HepG2 (cell line): ENCODE data around the gene POLQ. TPM values are rescaled to one million over a fixed set of nuclear protein-coding genes. Genes with fewer than 3 reads are reported as not detected.
A peak's percentile ranks its signal among the peaks of the same experiment; 100 is the strongest.

ENCODE experiments used
- ATAC-seq: fragments of 200-7000 bp; cut with Tn5 transposase; 3 replicates; pipeline ENCODE4 v1.9.1; 2020; ENCODE audit warnings: mild to moderate bottlenecking, moderate library complexity
- BruUV-seq: library from RNA; stranded (reverse); fragments of 400-500 nt; replicated peaks from 2 replicates; lab custom pipeline; 2021; lab: Mats Ljungman, UMichigan
- CTCF ChIA-PET: fragments of 300-600 bp; formaldehyde crosslinking; extraction: SDS; loops from one replicate; lab custom pipeline; 2021; ENCODE audit warnings: low total read pairs, inconsistent platforms, low intra/inter-chr PET ratio; lab: Yijun Ruan, JAX
- POLR2A ChIA-PET: fragments of 350-600 bp; sonication (Branson Sonifier 250); formaldehyde crosslinking; loops from one replicate; lab custom pipeline; 2020; ENCODE audit warnings: antibody characterized with exemption, inconsistent platforms; lab: Yijun Ruan, JAX
- DNase-seq: peaks from one replicate; pipeline ENCODE4 v3.0.0-alpha.2; 2015; ENCODE audit warnings: low spot score
- FAIRE-seq: peaks from 3 replicates; lab custom pipeline; 2011; peaks lifted over from hg19 to GRCh38; lab: Jason Lieb, UNC
- H2AFZ ChIP-seq: one replicate; pipeline ENCODE4 v1.6.1; 2011; ENCODE audit warnings: low read length, inconsistent platforms
- H3K27ac ChIP-seq: fragments of 300-600 bp; 3 replicates; pipeline ENCODE4 v1.8.0; 2011; ENCODE audit warnings: mixed run types, mild to moderate bottlenecking, mixed read lengths, low read length, inconsistent platforms; ENCODE audit not compliant: insufficient read depth; ENCODE audit errors: extremely low read length
- H3K27me3 ChIP-seq, 2 experiments: fragments of 200-600 bp in 1 of 2; 2 replicates in 1 of 2; 3 replicates in 1 of 2; pipeline versions ENCODE4 v1.6.0 to v1.8.0; 2011; ENCODE audit warnings: low read length in 2 of 2, mild to moderate bottlenecking in 2 of 2, moderate library complexity in 2 of 2, inconsistent platforms in 1 of 2; ENCODE audit not compliant: insufficient read depth in 2 of 2, control insufficient read depth in 1 of 2
- H3K36me3 ChIP-seq, 2 experiments: fragments of 200-600 bp in 1 of 2; replicated peaks in 1 of 2; 2 replicates in 1 of 2; 3 replicates in 1 of 2; pipeline versions ENCODE4 v1.5.1 to v1.8.0; 2011; ENCODE audit warnings: low read length in 2 of 2, inconsistent platforms in 1 of 2; ENCODE audit not compliant: insufficient read depth in 2 of 2, control insufficient read depth in 1 of 2
- H3K4me1 ChIP-seq: 2 replicates; pipeline ENCODE4 v1.5.1; 2012; ENCODE audit warnings: low read length, inconsistent platforms; ENCODE audit not compliant: insufficient read depth
- H3K4me2 ChIP-seq: 2 replicates; pipeline ENCODE4 v1.6.0; 2011; ENCODE audit warnings: low read depth, low read length, inconsistent platforms
- H3K4me3 ChIP-seq, 3 experiments: fragments of 200-600 bp in 1 of 3; sonication (generic), shearing (Covaris generic) in 1 of 3; replicated peaks in 1 of 3; 2 replicates each; pipeline ENCODE4 v1.5.1; 2011 to 2016; ENCODE audit warnings: low read length in 3 of 3, inconsistent platforms in 2 of 3, low read depth in 2 of 3, mild to moderate bottlenecking in 2 of 3, control low read depth in 1 of 3, mixed read lengths in 1 of 3; ENCODE audit not compliant: insufficient read depth in 1 of 3
- H3K79me2 ChIP-seq: one replicate; pipeline ENCODE4 v1.6.1; 2011; ENCODE audit warnings: low read length, inconsistent platforms; ENCODE audit not compliant: insufficient read depth
- H3K9ac ChIP-seq: 2 replicates; pipeline ENCODE4 v1.6.0; 2011; ENCODE audit warnings: mild to moderate bottlenecking, low read depth, low read length, inconsistent platforms; ENCODE audit not compliant: insufficient read depth
- H3K9me3 ChIP-seq: 2 replicates; pipeline ENCODE4 v1.5.1; 2012; ENCODE audit warnings: mild to moderate bottlenecking, low read length
- H4K20me1 ChIP-seq: 2 replicates; pipeline ENCODE4 v1.6.0; 2011; ENCODE audit warnings: inconsistent platforms, mild to moderate bottlenecking, low read length, moderate library complexity; ENCODE audit not compliant: insufficient read depth
- ARID2 ChIP-seq: sonication (generic); formaldehyde crosslinking; IDR thresholded peaks from 2 replicates; pipeline ENCODE4 v1.8.1; 2022; ENCODE audit warnings: mild to moderate bottlenecking, missing genetic modification reagents, borderline replicate concordance
- BRF2 ChIP-seq: sonication (generic); formaldehyde crosslinking; IDR thresholded peaks from 2 replicates; pipeline ENCODE4 v1.8.1; 2022; ENCODE audit warnings: mild to moderate bottlenecking, missing genetic modification reagents
- FOXO4 ChIP-seq: sonication (generic); formaldehyde crosslinking; conservative IDR thresholded peaks from 2 replicates; pipeline ENCODE4 v1.8.1; 2023; ENCODE audit warnings: missing genetic modification reagents
- HOXA9 ChIP-seq: sonication (generic); formaldehyde crosslinking; IDR thresholded peaks from 2 replicates; pipeline ENCODE4 v1.8.1; 2022; ENCODE audit warnings: missing genetic modification reagents, mild to moderate bottlenecking, moderate library complexity, borderline replicate concordance
- MAFF ChIP-seq: IDR thresholded peaks from 2 replicates; pipeline ENCODE4 v1.6.1; 2011; ENCODE audit warnings: low read depth, low read length, improper control_type of control experiment
- MAFK ChIP-seq, 2 experiments: IDR thresholded peaks in 1 of 2; conservative IDR thresholded peaks in 1 of 2; 2 replicates each; pipeline ENCODE4 v1.6.1; 2011; ENCODE audit warnings: improper control_type of control experiment in 2 of 2, low read length in 2 of 2
- NFE2L2 ChIP-seq: fragments of 150-350 bp; IDR thresholded peaks from 2 replicates; pipeline ENCODE4 v1.6.1; 2014; ENCODE audit warnings: low read length
- NFRKB ChIP-seq: fragments of 450-650 bp; IDR thresholded peaks from 2 replicates; pipeline ENCODE4 v1.6.1; 2017
- NR2F6 ChIP-seq, 2 experiments: IDR thresholded peaks; 2 replicates each; pipeline ENCODE4 v1.6.1; 2016; ENCODE audit warnings: antibody characterized with exemption in 1 of 2, mild to moderate bottlenecking in 1 of 2
- RARA ChIP-seq: IDR thresholded peaks from 2 replicates; pipeline ENCODE4 v1.6.1; 2016; ENCODE audit warnings: missing genetic modification reagents, missing compliant biosample characterization
- TOE1 ChIP-seq: sonication (generic); formaldehyde crosslinking; IDR thresholded peaks from 2 replicates; pipeline ENCODE4 v1.4.0; 2020; ENCODE audit warnings: mild to moderate bottlenecking, missing genetic modification reagents
- TRIM22 ChIP-seq: fragments of 450-650 bp; IDR thresholded peaks from 2 replicates; pipeline ENCODE4 v1.6.1; 2017
- ZNF496 ChIP-seq: sonication (generic); formaldehyde crosslinking; IDR thresholded peaks from 2 replicates; pipeline ENCODE4 v1.8.1; 2023; ENCODE audit warnings: mild to moderate bottlenecking, moderate library complexity, missing genetic modification reagents; ENCODE audit not compliant: insufficient replicate concordance
- ZNF549 ChIP-seq: sonication (generic); formaldehyde crosslinking; IDR thresholded peaks from 2 replicates; pipeline ENCODE4 v1.5.0; 2020; ENCODE audit warnings: missing genetic modification reagents
- ZNF597 ChIP-seq: sonication (generic); formaldehyde crosslinking; IDR thresholded peaks from 2 replicates; pipeline ENCODE4 v1.5.0; 2020; ENCODE audit warnings: missing genetic modification reagents
- in situ Hi-C: cut with HindIII; loops from 2 replicates; pipeline ENCODE4 v1.10.0; 2017; ENCODE audit warnings: low pct_unique_long_range_greater_than_20kb; ENCODE audit not compliant: extremely low pct_ligation_motif_present
- intact Hi-C: fragments of 100-400 bp; cut with micrococcal nuclease; formaldehyde crosslinking; loops from one replicate; pipeline ENCODE4 v1.10.0; 2022; ENCODE audit not compliant: unreplicated experiment
- polyA plus RNA-seq, 8 experiments: library from polyadenylated mRNA; depleted of rRNA in 3 of 8; stranded (reverse) in 7 of 8; unstranded in 1 of 8; fragments of >200 nt; fragmentation: Illumina TruSeq in 4 of 8; extraction: Trizol in 4 of 8; gene quantifications; 2 replicates each; pipeline versions ENCODE4 v1.2.1 to v1.2.3, GENCODE V29; 2011 to 2016; ENCODE audit warnings: low read depth in 4 of 8, missing spikeins in 1 of 8, mixed read lengths in 1 of 8; ENCODE audit not compliant: insufficient read depth in 1 of 8
- total RNA-seq, 5 experiments: library from RNA; depleted of rRNA; stranded (reverse); fragments of >200 nt; fragmentation: Illumina TruSeq; extraction: Trizol; gene quantifications; 2 replicates each; pipeline ENCODE4 v1.2.3, GENCODE V29; 2016; ENCODE audit warnings: low read depth in 1 of 5

The POLQ gene
- total and polyA plus RNA-seq, 2 of the 13 experiments (the other 11 are each of a cell fraction or from before 2014, with no cell fraction given), result 2.5 to 18.6 TPM

- TF ChIP-seq ZNF549 (CRISPR knock-in tag), result no peak
Measured at GRCh38 chr3:121467085-121467484, 78.7 kb downstream of the POLQ start (continued).

GRCh38 chr3:121463745-121464144 is 82.0 kb downstream of the POLQ start:
- no peaks in the 10 kb centered on the region for H3K79me2 ChIP-seq
- ATAC-seq (no peak), FAIRE-seq (no peak), DNase-seq (no peak)
- TF ChIP-seq HOXA9 (CRISPR knock-in tag), result no peak
- TF ChIP-seq MAFK (conservative IDR thresholded peaks at IDR 0.05 in 1 of 2, IDR thresholded peaks at IDR 0.05 in 1 of 2; ENCODE audit: low read length in 2 of 2), result peak; percentile 91 to 97
- TF ChIP-seq RARA (CRISPR knock-in tag), result no peak
- TF ChIP-seq NFRKB, result no peak
- no peak for TF ChIP-seq TOE1 (CRISPR knock-in tag)
- no peak for TF ChIP-seq BRF2
- no peak for TF ChIP-seq TRIM22
- no peak for TF ChIP-seq ZNF496 (CRISPR knock-in tag)
- peak; percentile 55 for TF ChIP-seq NFE2L2
- TF ChIP-seq NR2F6 (IDR thresholded peaks at IDR 0.05), result no peak
- no peak for TF ChIP-seq NR2F6 (CRISPR knock-in tag; IDR thresholded peaks at IDR 0.05)
- TF ChIP-seq MAFF, result peak; percentile 91
- no peak for TF ChIP-seq ZNF597 (CRISPR knock-in tag)
- no peak for TF ChIP-seq ARID2 (CRISPR knock-in tag)
- no peak for TF ChIP-seq FOXO4
- no peak overlapping the region for H3K4me2 ChIP-seq
- peaks cover 4 to 13% of the 10 kb centered on the region in 2 experiments; a peak in 4 of 5 replicates for H3K36me3 ChIP-seq
- ChIA-PET POLR2A (no interaction called here), CTCF (no interaction called here)
- H3K9ac ChIP-seq, result no peak overlapping the region
- in situ Hi-C loops (no loop called here), intact Hi-C loops (no loop called here)
- no peaks in the 10 kb centered on the region for H3K27me3 ChIP-seq
- H3K4me1 ChIP-seq, result no peaks in the 10 kb centered on the region
- H3K27ac ChIP-seq, result no peak overlapping the region
- no peak overlapping the region for H2AFZ ChIP-seq
- no peaks in the 10 kb centered on the region for H3K9me3 ChIP-seq
- H4K20me1 ChIP-seq, result no peaks in the 10 kb centered on the region
- no TSS peak for BruUV-seq
- H3K4me3 ChIP-seq, result no peak overlapping the region
